SH-SY5Y (cell line): Measurements from ENCODE around the gene CDK5R1.

Experiments
- GATA2 ChIP-seq: IDR thresholded peaks from 2 replicates; pipeline ENCODE4 v1.6.1; 2011; ENCODE audit warnings: mild to moderate bottlenecking, low read depth, low read length
- GATA3 ChIP-seq: IDR thresholded peaks from 2 replicates; pipeline ENCODE4 v1.6.1; 2011; ENCODE audit warnings: low read depth, mild to moderate bottlenecking, low read length, moderate library complexity

- TF ChIP-seq GATA3 (no peak), GATA2 (no peak)
These were observed 16.7 kb downstream of the CDK5R1 start for GRCh38 chr17:32503251-32504165.
